H1 (cell line): ENCODE data around the gene GPC6. TPM values are rescaled to one million over a fixed set of nuclear protein-coding genes. Genes with fewer than 3 reads are reported as not detected.

Experiments
- CTCF ChIA-PET: fragments of 300-600 bp; sonication (Branson Sonifier 250); formaldehyde crosslinking; loops from one replicate; lab custom pipeline; 2021; ENCODE audit not compliant: partially characterized antibody; lab: Charles Lee
- POLR2A ChIA-PET: fragments of 300-600 bp; sonication (Branson Sonifier 250); formaldehyde crosslinking; loops from one replicate; lab custom pipeline; 2021; ENCODE audit warnings: inconsistent platforms; ENCODE audit not compliant: partially characterized antibody; lab: Charles Lee
- DNase-seq, 2 experiments: peaks; one replicate each; pipeline versions ENCODE4 v3.0.0 to v3.0.0-alpha.2; 2010 to 2022; ENCODE audit warnings: low spot score in 2 of 2, low read depth in 1 of 2, mixed read lengths in 1 of 2
- FAIRE-seq: peaks from 2 replicates; lab custom pipeline; 2011; peaks lifted over from hg19 to GRCh38; lab: Jason Lieb, UNC
- H2AFZ ChIP-seq: 2 replicates; pipeline ENCODE4 v1.8.1; 2012; ENCODE audit warnings: low read length, inconsistent platforms
- H2AK5ac ChIP-seq: 2 replicates; pipeline ENCODE4 v1.6.1; 2013; ENCODE audit warnings: low read depth, low read length
- H2BK120ac ChIP-seq: replicated peaks from 2 replicates; pipeline ENCODE3; 2013; ENCODE audit warnings: low read depth, low read length, inconsistent platforms
- H2BK12ac ChIP-seq: 2 replicates; pipeline ENCODE4 v1.6.1; 2013; ENCODE audit warnings: low read depth, low read length
- H2BK15ac ChIP-seq: 2 replicates; pipeline ENCODE4 v1.6.1; 2013; ENCODE audit warnings: low read length
- H2BK20ac ChIP-seq: 2 replicates; pipeline ENCODE4 v1.6.1; 2013; ENCODE audit warnings: low read length
- H2BK5ac ChIP-seq: 2 replicates; pipeline ENCODE4 v1.6.1; 2013; ENCODE audit warnings: low read depth, low read length
- H3K14ac ChIP-seq: 2 replicates; pipeline ENCODE4 v1.6.1; 2013; ENCODE audit warnings: inconsistent platforms; ENCODE audit not compliant: insufficient read length
- H3K18ac ChIP-seq: 2 replicates; pipeline ENCODE4 v1.6.1; 2013; ENCODE audit warnings: low read length; ENCODE audit errors: extremely low read depth
- H3K23ac ChIP-seq: 2 replicates; pipeline ENCODE4 v1.6.1; 2013; ENCODE audit warnings: inconsistent platforms; ENCODE audit not compliant: insufficient read length
- H3K23me2 ChIP-seq: 2 replicates; pipeline ENCODE4 v1.6.1; 2013; ENCODE audit warnings: low read depth, low read length
- H3K27ac ChIP-seq: 2 replicates; pipeline ENCODE4 v1.6.1; 2011; ENCODE audit warnings: low read depth, low read length, inconsistent platforms
- H3K27me3 ChIP-seq, 4 experiments: replicated peaks in 1 of 4; 1 replicate in 1 of 4; 2 replicates in 3 of 4; pipeline versions ENCODE4 v1.6.1 to v1.8.1; 2011 to 2013; ENCODE audit warnings: low read length in 3 of 4, mild to moderate bottlenecking in 3 of 4, inconsistent platforms in 2 of 4, mixed read lengths in 2 of 4, moderate library complexity in 1 of 4; ENCODE audit not compliant: control insufficient read depth in 3 of 4, insufficient read depth in 3 of 4; ENCODE audit errors: extremely low read depth in 1 of 4
- H3K36me3 ChIP-seq, 4 experiments: 2 replicates each; pipeline versions ENCODE4 v1.6.1 to v1.8.1; 2011 to 2013; ENCODE audit warnings: mild to moderate bottlenecking in 4 of 4, low read length in 3 of 4, moderate library complexity in 2 of 4, control low read depth in 1 of 4, inconsistent platforms in 1 of 4; ENCODE audit not compliant: insufficient read depth in 4 of 4, control insufficient read depth in 2 of 4
- H3K4ac ChIP-seq: replicated peaks from 2 replicates; pipeline ENCODE3; 2013; ENCODE audit warnings: low read length, low read depth, mixed read lengths, inconsistent platforms; ENCODE audit not compliant: insufficient read length
- H3K4me1 ChIP-seq, 4 experiments: replicated peaks in 1 of 4; 1 replicate in 1 of 4; 2 replicates in 3 of 4; pipeline versions ENCODE4 v1.6.1 to v1.8.1; 2011 to 2013; ENCODE audit warnings: low read length in 3 of 4, inconsistent platforms in 2 of 4, mixed read lengths in 1 of 4; ENCODE audit not compliant: insufficient read depth in 4 of 4, control insufficient read depth in 3 of 4
- H3K4me2 ChIP-seq, 2 experiments: 2 replicates each; pipeline versions ENCODE4 v1.6.1 to v1.8.1; 2011 to 2013; ENCODE audit warnings: low read depth in 2 of 2, low read length in 2 of 2, control low read depth in 1 of 2, inconsistent platforms in 1 of 2, mild to moderate bottlenecking in 1 of 2; ENCODE audit not compliant: insufficient read depth in 1 of 2
- H3K4me3 ChIP-seq, 4 experiments: fragments of 200-600, 300-600 bp in 1 of 4; sonication (generic), shearing (Covaris generic), sonication (Bioruptor Twin) in 1 of 4; 2 replicates each; pipeline versions ENCODE4 v1.5.1 to v1.8.1; 2011 to 2016; ENCODE audit warnings: low read length in 4 of 4, low read depth in 3 of 4, control low read depth in 2 of 4, inconsistent platforms in 2 of 4, mild to moderate bottlenecking in 2 of 4, mixed read lengths in 1 of 4, moderate library complexity in 1 of 4; ENCODE audit not compliant: insufficient read depth in 2 of 4; ENCODE audit errors: extremely low read depth in 1 of 4
- H3K56ac ChIP-seq: replicated peaks from 2 replicates; pipeline ENCODE3; 2013; ENCODE audit warnings: low read depth, mild to moderate bottlenecking, mixed read lengths, low read length, inconsistent platforms; ENCODE audit not compliant: insufficient read length
- H3K79me1 ChIP-seq: 2 replicates; pipeline ENCODE4 v1.6.1; 2013; ENCODE audit warnings: low read depth, low read length, control low read depth
- H3K79me2 ChIP-seq, 2 experiments: 2 replicates each; pipeline versions ENCODE4 v1.6.1 to v1.8.1; 2012 to 2013; ENCODE audit warnings: low read length in 2 of 2, mild to moderate bottlenecking in 2 of 2, inconsistent platforms in 1 of 2; ENCODE audit not compliant: insufficient read depth in 2 of 2, control insufficient read depth in 1 of 2
- H3K9ac ChIP-seq, 4 experiments: replicated peaks in 1 of 4; 1 replicate in 1 of 4; 2 replicates in 3 of 4; pipeline versions ENCODE4 v1.6.1 to v1.8.1; 2011 to 2013; ENCODE audit warnings: low read depth in 3 of 4, low read length in 3 of 4, control low read depth in 2 of 4, mild to moderate bottlenecking in 2 of 4, moderate library complexity in 2 of 4, inconsistent platforms in 1 of 4; ENCODE audit errors: extremely low read depth in 1 of 4
- H3K9me3 ChIP-seq, 2 experiments: 2 replicates each; pipeline versions ENCODE4 v1.6.1 to v1.8.1; 2012 to 2013; ENCODE audit warnings: mild to moderate bottlenecking in 2 of 2, moderate library complexity in 2 of 2, control low read depth in 1 of 2, inconsistent platforms in 1 of 2, low read depth in 1 of 2, low read length in 1 of 2, mixed read lengths in 1 of 2; ENCODE audit not compliant: insufficient read depth in 2 of 2
- H4K20me1 ChIP-seq, 2 experiments: replicated peaks in 1 of 2; 2 replicates each; pipeline versions ENCODE3 to v1.8.1; 2011 to 2013; ENCODE audit warnings: inconsistent platforms in 2 of 2, low read length in 2 of 2, mild to moderate bottlenecking in 1 of 2; ENCODE audit not compliant: insufficient read depth in 2 of 2, control insufficient read depth in 1 of 2
- H4K5ac ChIP-seq: 2 replicates; pipeline ENCODE4 v1.6.1; 2013; ENCODE audit warnings: low read length, low read depth, mixed read lengths, inconsistent platforms; ENCODE audit not compliant: insufficient read length
- H4K8ac ChIP-seq: 2 replicates; pipeline ENCODE4 v1.8.0; 2013; ENCODE audit warnings: mild to moderate bottlenecking, moderate library complexity, low read length, inconsistent platforms; ENCODE audit not compliant: insufficient read depth; ENCODE audit errors: extremely low read depth
- H4K91ac ChIP-seq: replicated peaks from 2 replicates; pipeline ENCODE3; 2013; ENCODE audit warnings: low read length, mixed read lengths, inconsistent platforms; ENCODE audit not compliant: insufficient read length
- ASH2L ChIP-seq: fragments of 200-600, 300-600 bp; sonication (generic); IDR thresholded peaks from one replicate; pipeline ENCODE4 v1.7.1; 2017; ENCODE audit warnings: low read length
- NRF1 ChIP-seq: IDR thresholded peaks from 2 replicates; pipeline ENCODE4 v1.6.1; 2011; ENCODE audit warnings: mild to moderate bottlenecking, low read depth, low read length, improper control_type of control experiment
- RFX5 ChIP-seq: IDR thresholded peaks from 2 replicates; pipeline ENCODE4 v1.6.1; 2011; ENCODE audit warnings: low read depth, low read length, improper control_type of control experiment, borderline replicate concordance
- WGBS, 2 experiments: shearing (Covaris generic) in 1 of 2; methylation state at CpG; one replicate each; pipeline versions ENCODE4 v1.1.6 to v1.1.7; 2013 to 2015; ENCODE audit warnings: low lambda C conversion rate in 2 of 2, mixed read lengths in 2 of 2, inconsistent platforms in 1 of 2, low coverage in 1 of 2, missing lambda C conversion rate in 1 of 2; ENCODE audit not compliant: insufficient replicate concordance in 2 of 2, insufficient coverage in 1 of 2, insufficient read length in 1 of 2; ENCODE audit errors: extremely low coverage in 1 of 2, missing lambda C conversion rate in 1 of 2; 5-methylcytosine and 5-hydroxymethylcytosine counted together
- polyA plus RNA-seq, 7 experiments: library from polyadenylated mRNA; depleted of rRNA in 3 of 7; stranded (reverse) in 5 of 7; unstranded in 2 of 7; fragments of >200 nt in 5 of 7; fragments of 200-250 nt in 2 of 7; gene quantifications; 1 replicate in 5 of 7; 2 replicates in 1 of 7; 4 replicates in 1 of 7; pipeline versions ENCODE4 v1.2.1 to v1.2.3, GENCODE V29; 2011 to 2013; ENCODE audit warnings: missing spikeins in 2 of 7, mixed read lengths in 2 of 7
- total RNA-seq: library from RNA; stranded (reverse); fragmentation: NEBNext Ultra II Directional; extraction: Animal tissue kit (Norgen Biotek cat#: 25700); gene quantifications from 2 replicates; pipeline ENCODE4 v1.2.1, GENCODE V29; 2021

The GPC6 gene
- total and polyA plus RNA-seq, 2 of the 8 experiments (the other 6 are each of a cell fraction or from before 2014, with no cell fraction given), result 5.4 to 12.0 TPM

DNA sequence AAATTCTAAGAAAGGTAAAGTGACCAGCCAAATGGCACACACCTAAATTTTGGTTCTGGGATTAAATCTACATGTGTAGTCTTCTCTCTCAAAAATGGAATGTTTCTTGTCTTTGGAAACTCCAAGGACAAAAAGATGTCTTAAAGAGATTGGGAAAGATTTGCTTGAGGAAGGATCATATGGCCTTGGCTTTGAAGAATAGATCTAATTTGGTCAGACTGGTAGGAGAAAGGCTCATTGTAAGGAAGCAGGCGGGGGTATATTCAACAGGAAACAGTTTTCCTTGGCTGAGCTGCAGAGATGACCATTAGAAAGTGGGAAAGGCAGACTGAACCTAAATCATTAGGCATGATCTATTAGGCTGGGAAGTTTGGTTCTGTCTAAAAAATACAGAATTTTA is 887.6 kb downstream of the GPC6 start:
- no peak overlapping the region for H2BK120ac ChIP-seq
- WGBS, 2 experiments, result 100% methylated on average over 1 of the region's 1 CpG; no CpG with 5 or more reads in 1 of the 2 experiments
- H3K4me3 ChIP-seq, result no peak overlapping the region
- no peaks in the 10 kb centered on the region for H3K36me3 ChIP-seq
- no peaks in the 10 kb centered on the region for H3K23me2 ChIP-seq
- DNase-seq, result no peak
- no peak overlapping the region for H4K8ac ChIP-seq
- no peak overlapping the region for H3K9ac ChIP-seq
- no peak overlapping the region for H3K4me2 ChIP-seq
- H3K14ac ChIP-seq, result no peak overlapping the region
- no peak overlapping the region for H4K91ac ChIP-seq
- no peaks in the 10 kb centered on the region for H3K79me1 ChIP-seq
- no peak overlapping the region for H2AFZ ChIP-seq
- FAIRE-seq, result no peak
- no peak overlapping the region for H3K56ac ChIP-seq
- no peak overlapping the region for H3K4ac ChIP-seq
- H3K18ac ChIP-seq, result no peak overlapping the region
- POLR2A ChIA-PET, result interaction anchor here (1.5 kb wide), 1 partner anchor 29 kb away, joined by 3 read pairs; no protein-coding TSS in a partner anchor
- no peaks in the 10 kb centered on the region for H4K20me1 ChIP-seq
- H3K27ac ChIP-seq, result no peak overlapping the region
- CTCF ChIA-PET, result interaction anchor here (0.6 to 5.3 kb wide), 10 partner anchors 8 to 890 kb away, joined by 3 to 33 read pairs (median 4); no protein-coding TSS in a partner anchor
- H2AK5ac ChIP-seq, result no peak overlapping the region
- no peaks in the 10 kb centered on the region for H3K9me3 ChIP-seq
- H2BK12ac ChIP-seq, result no peak overlapping the region
- no peak overlapping the region for H2BK5ac ChIP-seq
- no peak overlapping the region for H2BK15ac ChIP-seq
- no peaks in the 10 kb centered on the region for H3K79me2 ChIP-seq
- no peak overlapping the region for H4K5ac ChIP-seq
- H3K23ac ChIP-seq, result no peak overlapping the region
- H2BK20ac ChIP-seq, result no peak overlapping the region
- H3K27me3 ChIP-seq, result no peaks in the 10 kb centered on the region
- no peaks in the 10 kb centered on the region for H3K4me1 ChIP-seq
- no peak for TF ChIP-seq ASH2L
- no peak for TF ChIP-seq NRF1
- no peak for TF ChIP-seq RFX5
